Osteoblast (primary cell): ENCODE results near the gene DYNC2H1. TPM values are rescaled to one million over a fixed set of nuclear protein-coding genes. Genes with fewer than 3 reads are reported as not detected.
A peak's percentile ranks its signal among the peaks of the same experiment; 100 is the strongest.

ENCODE experiments used
- DNase-seq: peaks from one replicate; pipeline ENCODE4 v3.0.0; 2011; ENCODE audit warnings: low spot score, mixed read lengths; ENCODE audit not compliant: insufficient read length; ENCODE audit errors: missing footprints
- H2AFZ ChIP-seq: 2 replicates; pipeline ENCODE4 v1.6.0; 2011; ENCODE audit warnings: mild to moderate bottlenecking, low read length
- H3K27ac ChIP-seq: 2 replicates; pipeline ENCODE4 v1.5.1; 2011; ENCODE audit warnings: mild to moderate bottlenecking, low read depth, low read length, moderate library complexity
- H3K27me3 ChIP-seq: 2 replicates; pipeline ENCODE4 v1.6.0; 2012; ENCODE audit warnings: mild to moderate bottlenecking, control low read depth, inconsistent platforms, low read length, moderate library complexity; ENCODE audit not compliant: insufficient read depth
- H3K36me3 ChIP-seq: 2 replicates; pipeline ENCODE4 v1.5.1; 2011; ENCODE audit warnings: mild to moderate bottlenecking, low read length, control low read depth, moderate library complexity; ENCODE audit not compliant: insufficient read depth
- H3K4me1 ChIP-seq: 2 replicates; pipeline ENCODE4 v1.5.1; 2011; ENCODE audit warnings: mild to moderate bottlenecking, low read length, control low read depth, moderate library complexity; ENCODE audit not compliant: insufficient read depth
- H3K4me2 ChIP-seq: 2 replicates; pipeline ENCODE4 v1.6.0; 2011; ENCODE audit warnings: mild to moderate bottlenecking, low read length; ENCODE audit not compliant: insufficient read depth
- H3K4me3 ChIP-seq: fragments of 200-600 bp; sonication (generic); 3 replicates; pipeline ENCODE4 v1.5.1; 2012; ENCODE audit warnings: mild to moderate bottlenecking, low read length, inconsistent platforms; ENCODE audit not compliant: insufficient read depth
- H3K79me2 ChIP-seq: 2 replicates; pipeline ENCODE4 v1.6.0; 2012; ENCODE audit warnings: mild to moderate bottlenecking, low read length, control low read depth, inconsistent platforms; ENCODE audit not compliant: insufficient read depth
- H3K9me3 ChIP-seq: 2 replicates; pipeline ENCODE4 v1.5.1; 2011; ENCODE audit warnings: low read depth, low read length, control low read depth
- H4K20me1 ChIP-seq: 2 replicates; pipeline ENCODE4 v1.6.0; 2012; ENCODE audit warnings: mild to moderate bottlenecking, low read length, control low read depth; ENCODE audit not compliant: insufficient read depth
- CTCF ChIP-seq: IDR thresholded peaks from 2 replicates; pipeline ENCODE4 v1.5.1; 2011; ENCODE audit warnings: mild to moderate bottlenecking, low read depth, low read length, moderate library complexity; ENCODE audit errors: extremely low read depth
- total RNA-seq: library from RNA; depleted of rRNA; stranded (reverse); fragments of >200 nt; gene quantifications from 2 replicates; pipeline ENCODE4 v1.2.3, GENCODE V29; 2012

Gene DYNC2H1
- total RNA-seq, 1 donor, result 82.2 TPM

GRCh38 chr11:103484545-103484944 is 375.3 kb downstream of the DYNC2H1 start:
- Histone ChIP-seq H3K27ac (no peak overlapping the region), H3K4me2 (no peak overlapping the region), H3K27me3 (no peaks in the 10 kb centered on the region), H3K4me1 (peaks cover 4% of the 10 kb centered on the region), H2AFZ (no peak overlapping the region), H3K9me3 (no peaks in the 10 kb centered on the region), H4K20me1 (no peaks in the 10 kb centered on the region), H3K4me3 (no peak overlapping the region), H3K79me2 (no peaks in the 10 kb centered on the region), H3K36me3 (no peaks in the 10 kb centered on the region)
- TF ChIP-seq CTCF, result peak; percentile 29
- DNase-seq, result no peak

GRCh38 chr11:103486604-103487003 is 377.4 kb downstream of the DYNC2H1 start:
- no peak overlapping the region for H3K4me2 ChIP-seq
- H4K20me1 ChIP-seq, result no peaks in the 10 kb centered on the region
- no peaks in the 10 kb centered on the region for H3K36me3 ChIP-seq
- H2AFZ ChIP-seq, result no peak overlapping the region
- H3K9me3 ChIP-seq, result no peaks in the 10 kb centered on the region
- no peaks in the 10 kb centered on the region for H3K27me3 ChIP-seq
- H3K79me2 ChIP-seq, result no peaks in the 10 kb centered on the region
- TF ChIP-seq CTCF, result no peak
- peak; percentile 27 for DNase-seq
- peaks cover 4% of the 10 kb centered on the region for H3K4me1 ChIP-seq
- no peak overlapping the region for H3K27ac ChIP-seq
- no peak overlapping the region for H3K4me3 ChIP-seq

GRCh38 chr11:103487113-103487512 is 377.9 kb downstream of the DYNC2H1 start:
- Histone ChIP-seq H3K36me3 (no peaks in the 10 kb centered on the region), H3K27ac (no peak overlapping the region), H3K27me3 (no peaks in the 10 kb centered on the region), H3K79me2 (no peaks in the 10 kb centered on the region), H3K4me2 (no peak overlapping the region), H4K20me1 (no peaks in the 10 kb centered on the region), H3K4me1 (peaks cover 4% of the 10 kb centered on the region), H2AFZ (no peak overlapping the region), H3K9me3 (no peaks in the 10 kb centered on the region), H3K4me3 (no peak overlapping the region)
- TF ChIP-seq CTCF, result no peak
- no peak for DNase-seq

- H3K27me3 ChIP-seq, result no peaks in the 10 kb centered on the region
- no peak overlapping the region for H3K4me3 ChIP-seq
- H3K79me2 ChIP-seq, result no peaks in the 10 kb centered on the region
- no peak overlapping the region for H2AFZ ChIP-seq
- no peaks in the 10 kb centered on the region for H3K9me3 ChIP-seq
- no peaks in the 10 kb centered on the region for H4K20me1 ChIP-seq
- no peak for TF ChIP-seq CTCF
- no peak overlapping the region for H3K27ac ChIP-seq
- H3K36me3 ChIP-seq, result no peaks in the 10 kb centered on the region
- H3K4me2 ChIP-seq, result no peak overlapping the region
- peaks cover 4% of the 10 kb centered on the region for H3K4me1 ChIP-seq
- DNase-seq, result no peak
Measured at GRCh38 chr11:103488031-103488461, 378.8 kb downstream of the DYNC2H1 start.
